WI38 (cell line): ENCODE data around the gene LPP.

Source experiments
- H3K4me3 ChIP-seq: 2 replicates; pipeline ENCODE4 v1.5.1; 2011; ENCODE audit warnings: low read depth, mild to moderate bottlenecking, control low read depth, low read length
- CTCF ChIP-seq: IDR thresholded peaks from 2 replicates; pipeline ENCODE4 v1.5.1; 2012; ENCODE audit warnings: low read depth, mild to moderate bottlenecking, control low read depth, low read length

The LPP gene

GRCh38 chr3:188590557-188590956 lies 436.6 kb downstream of the LPP start:
- no peak overlapping the region for H3K4me3 ChIP-seq
- TF ChIP-seq CTCF: no peak

- no peak overlapping the region for H3K4me3 ChIP-seq
- no peak for TF ChIP-seq CTCF
Observed at GRCh38 chr3:188594139-188594538, 440.2 kb downstream of the LPP start.

DNA sequence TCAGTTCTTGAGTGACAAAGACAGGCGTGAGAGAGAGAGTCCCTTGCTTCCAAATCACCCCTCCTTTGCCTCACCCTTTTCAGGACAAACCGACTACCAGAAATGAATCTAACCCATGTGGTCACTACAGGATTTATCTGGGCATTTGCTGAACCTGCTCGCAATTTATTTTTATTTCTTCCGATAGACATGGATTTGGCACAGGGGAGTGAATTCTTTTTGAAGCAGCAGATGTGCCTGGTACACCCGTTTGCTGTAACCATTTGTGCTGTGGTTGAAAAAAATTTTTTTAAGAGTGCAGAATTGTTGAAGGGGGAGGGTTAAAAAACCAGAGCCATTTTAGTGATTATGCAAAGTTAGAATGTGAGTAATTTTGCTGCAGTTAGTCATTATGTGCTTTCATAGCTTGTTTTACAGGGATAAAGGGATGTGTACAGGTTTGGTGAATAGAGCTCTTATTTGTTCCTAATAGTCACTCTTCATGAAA lies 442.0 kb downstream of the LPP start:
- no peak for TF ChIP-seq CTCF
- H3K4me3 ChIP-seq: no peak overlapping the region

DNA sequence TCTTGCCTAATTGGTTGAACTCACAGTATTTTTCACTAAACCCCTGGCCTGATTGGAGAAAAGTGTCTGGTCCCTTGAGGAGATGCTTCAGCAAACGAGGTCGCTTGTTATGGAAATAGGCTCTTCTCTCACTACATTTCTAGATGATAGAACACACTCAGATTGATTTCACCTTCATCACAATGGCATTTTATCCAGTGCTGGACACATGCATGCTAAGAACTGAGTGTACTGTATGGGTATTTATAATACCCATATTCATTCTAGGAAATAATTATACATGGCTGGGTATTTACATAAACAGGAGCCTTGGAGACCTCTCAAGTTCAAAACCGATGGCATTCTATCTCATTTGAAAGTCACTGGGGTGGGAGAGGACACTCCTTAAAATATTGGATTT lies 444.9 kb downstream of the LPP start:
- no peak for TF ChIP-seq CTCF
- H3K4me3 ChIP-seq: no peak overlapping the region

DNA sequence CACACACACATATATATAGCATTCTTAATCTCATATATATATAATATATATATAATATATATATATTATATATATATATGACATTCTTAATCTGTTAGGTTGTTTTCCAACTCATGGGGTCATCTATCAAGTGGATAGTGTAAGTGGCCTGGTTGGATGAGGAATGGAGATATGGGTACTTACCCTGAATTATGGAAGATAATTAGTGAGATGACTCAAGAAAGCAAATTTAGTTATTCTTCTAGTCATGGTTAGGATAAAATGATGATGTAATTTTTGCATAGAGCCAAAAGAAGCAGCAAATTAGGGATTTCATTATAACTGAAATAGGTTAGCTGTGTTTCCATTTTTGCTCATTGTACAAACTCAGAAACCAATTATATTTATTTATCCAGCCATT lies 448.2 kb downstream of the LPP start:
- TF ChIP-seq CTCF: no peak
- H3K4me3 ChIP-seq: no peak overlapping the region

- no peak overlapping the region for H3K4me3 ChIP-seq
- no peak for TF ChIP-seq CTCF
Observed at GRCh38 chr3:188602620-188603019, 448.7 kb downstream of the LPP start.

- no peak overlapping the region for H3K4me3 ChIP-seq
- no peak for TF ChIP-seq CTCF
Observed at GRCh38 chr3:188604651-188605050, 450.7 kb downstream of the LPP start.
